Mesothelial cell of epicardium (in vitro differentiated cells): ENCODE measurements around the gene DNAJC2. TPM values are rescaled to one million over a fixed set of nuclear protein-coding genes. Genes with fewer than 3 reads are reported as not detected.

ENCODE experiments used
- DNase-seq, 2 experiments: peaks; one replicate each; pipeline ENCODE4 v3.0.0; 2021; ENCODE audit warnings: low spot score in 2 of 2; ENCODE audit not compliant: unreplicated experiment in 2 of 2
- H3K27ac Mint-ChIP-seq: 2 replicates; pipeline ENCODE4 v1.8.0; 2021; ENCODE audit warnings: mixed read lengths
- H3K27me3 Mint-ChIP-seq: 2 replicates; pipeline ENCODE4 v1.8.0; 2021; ENCODE audit warnings: low read depth, mixed read lengths
- H3K36me3 Mint-ChIP-seq: 2 replicates; pipeline ENCODE4 v1.8.0; 2021; ENCODE audit warnings: mixed read lengths
- H3K4me1 Mint-ChIP-seq: 2 replicates; pipeline ENCODE4 v1.8.0; 2021; ENCODE audit warnings: mixed read lengths
- H3K4me3 Mint-ChIP-seq: 2 replicates; pipeline ENCODE4 v1.8.0; 2021; ENCODE audit warnings: mild to moderate bottlenecking, moderate library complexity, mixed read lengths
- H3K9me3 Mint-ChIP-seq: 2 replicates; pipeline ENCODE4 v1.8.0; 2021; ENCODE audit warnings: mixed read lengths
- CTCF ChIP-seq: fragments of 200-600 bp; sonication (generic); IDR thresholded peaks from one replicate; pipeline ENCODE4 v1.5.0; 2021; ENCODE audit warnings: antibody characterized with exemption; ENCODE audit not compliant: unreplicated experiment
- total RNA-seq: library from RNA; stranded (reverse); gene quantifications from 3 replicates; pipeline ENCODE4 v1.2.1, GENCODE V29; 2021

Gene DNAJC2
- total RNA-seq, 1 donor from 2014 or later = 31.1 TPM

- Mint-ChIP-seq H3K27me3 (no peaks in the 10 kb centered on the region), H3K4me3 (no peak overlapping the region), H3K27ac (no peak overlapping the region), H3K36me3 (peaks cover 33% of the 10 kb centered on the region), H3K9me3 (no peaks in the 10 kb centered on the region), H3K4me1 (peaks cover 3% of the 10 kb centered on the region)
- DNase-seq = no peak
- no peak for TF ChIP-seq CTCF
Observed at GRCh38 chr7:103338864-103339263, 5.7 kb downstream of the DNAJC2 start.

GRCh38 chr7:103336761-103337160 lies 7.8 kb downstream of the DNAJC2 start:
- H3K9me3 Mint-ChIP-seq = peaks cover 6% of the 10 kb centered on the region
- H3K36me3 Mint-ChIP-seq = peaks cover 42% of the 10 kb centered on the region
- no peak for DNase-seq
- TF ChIP-seq CTCF = no peak
- no peak overlapping the region for H3K4me3 Mint-ChIP-seq
- no peak overlapping the region for H3K27ac Mint-ChIP-seq
- no peaks in the 10 kb centered on the region for H3K4me1 Mint-ChIP-seq
- no peaks in the 10 kb centered on the region for H3K27me3 Mint-ChIP-seq

- Mint-ChIP-seq H3K9me3 (no peaks in the 10 kb centered on the region), H3K27ac (no peak overlapping the region), H3K4me1 (no peaks in the 10 kb centered on the region), H3K27me3 (no peaks in the 10 kb centered on the region), H3K36me3 (peaks cover 22% of the 10 kb centered on the region), H3K4me3 (no peak overlapping the region)
- no peak for DNase-seq
- TF ChIP-seq CTCF = no peak
Observed at GRCh38 chr7:103325744-103326143, 18.8 kb downstream of the DNAJC2 start.

- no peaks in the 10 kb centered on the region for H3K27me3 Mint-ChIP-seq
- no peak overlapping the region for H3K27ac Mint-ChIP-seq
- no peaks in the 10 kb centered on the region for H3K9me3 Mint-ChIP-seq
- H3K36me3 Mint-ChIP-seq = peaks cover 44% of the 10 kb centered on the region
- no peaks in the 10 kb centered on the region for H3K4me1 Mint-ChIP-seq
- H3K4me3 Mint-ChIP-seq = no peak overlapping the region
- no peak for DNase-seq
- no peak for TF ChIP-seq CTCF
Observed at GRCh38 chr7:103317009-103317408, 27.6 kb downstream of the DNAJC2 start.

- Mint-ChIP-seq H3K4me3 (no peak overlapping the region), H3K4me1 (no peaks in the 10 kb centered on the region), H3K27me3 (no peaks in the 10 kb centered on the region), H3K27ac (no peak overlapping the region), H3K36me3 (peaks cover 46% of the 10 kb centered on the region), H3K9me3 (no peaks in the 10 kb centered on the region)
- DNase-seq = no peak
- no peak for TF ChIP-seq CTCF
Observed at GRCh38 chr7:103316380-103316941, 28.1 kb downstream of the DNAJC2 start.

- H3K4me3 Mint-ChIP-seq = no peak overlapping the region
- H3K27me3 Mint-ChIP-seq = no peaks in the 10 kb centered on the region
- no peak for DNase-seq
- no peaks in the 10 kb centered on the region for H3K9me3 Mint-ChIP-seq
- H3K27ac Mint-ChIP-seq = no peak overlapping the region
- H3K36me3 Mint-ChIP-seq = peaks cover 48% of the 10 kb centered on the region
- no peak for TF ChIP-seq CTCF
- H3K4me1 Mint-ChIP-seq = no peaks in the 10 kb centered on the region
Observed at GRCh38 chr7:103314852-103315251, 29.7 kb downstream of the DNAJC2 start.
